ENCODE data around the gene SLC5A10.

DNA sequence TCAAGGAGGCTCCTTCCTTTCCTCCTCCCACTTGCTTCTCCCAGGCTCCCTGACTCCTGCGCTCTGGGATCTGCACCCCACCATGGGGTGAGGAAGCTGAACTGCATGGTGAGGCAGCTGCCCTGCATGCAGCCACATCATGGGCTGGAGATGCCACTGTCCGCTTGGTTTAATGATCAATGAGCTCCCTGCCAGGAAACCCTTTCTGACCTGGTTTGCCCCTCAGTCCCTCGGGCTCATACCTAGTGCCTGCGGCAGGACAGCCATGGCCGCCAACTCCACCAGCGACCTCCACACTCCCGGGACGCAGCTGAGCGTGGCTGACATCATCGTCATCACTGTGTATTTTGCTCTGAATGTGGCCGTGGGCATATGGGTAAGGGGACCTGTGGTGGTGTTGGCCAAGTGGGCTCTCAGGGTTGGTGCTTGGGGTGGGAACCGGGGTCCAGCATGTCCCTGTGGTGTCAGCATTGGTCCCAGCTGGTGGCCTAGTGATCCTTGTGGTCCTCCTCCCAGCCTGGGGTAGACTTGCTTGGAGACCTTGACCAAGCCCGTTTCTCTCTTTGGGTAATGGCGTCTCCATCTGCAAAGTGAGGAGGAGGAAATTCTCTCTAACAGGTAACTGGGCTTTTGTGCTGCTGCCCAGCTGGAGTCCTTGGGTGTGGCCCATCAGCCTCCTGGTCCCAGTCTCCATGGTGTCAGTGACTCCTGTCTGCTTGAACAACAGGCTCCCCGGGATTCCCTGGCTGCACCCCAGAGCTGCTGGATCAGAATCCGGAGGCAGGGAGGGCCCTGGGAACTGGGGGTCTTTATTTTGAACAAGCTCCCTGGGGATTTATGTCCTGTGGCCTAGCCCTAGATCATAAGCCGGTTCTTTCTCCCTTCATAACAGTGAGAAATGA lies at the start of gene SLC5A10:
- no peak for TF ChIP-seq CTCF (IDR thresholded peaks at IDR 0.05 in 8 of 11, conservative IDR thresholded peaks at IDR 0.05 in 3 of 11)
- no peak for TF ChIP-seq POLR2AphosphoS5 (IDR thresholded peaks at IDR 0.05)
- TF ChIP-seq POLR2A (IDR thresholded peaks at IDR 0.05) = no peak
